Ishikawa (cell line): ENCODE results near the gene MAD1L1.

ENCODE experiments used
- CEBPB ChIP-seq: IDR thresholded peaks from 2 replicates; pipeline ENCODE4 v1.6.1; 2012
- CREB1 ChIP-seq: IDR thresholded peaks from 2 replicates; pipeline ENCODE4 v1.6.1; 2012; ENCODE audit warnings: low read depth
- EGR1 ChIP-seq: IDR thresholded peaks from 2 replicates; pipeline ENCODE4 v1.6.1; 2012
- EP300 ChIP-seq: IDR thresholded peaks from 2 replicates; pipeline ENCODE4 v1.6.1; 2012; ENCODE audit warnings: borderline replicate concordance
- FOXM1 ChIP-seq: IDR thresholded peaks from 2 replicates; pipeline ENCODE4 v1.6.1; 2012; ENCODE audit warnings: low read depth, borderline replicate concordance
- NFIC ChIP-seq: IDR thresholded peaks from 2 replicates; pipeline ENCODE4 v1.6.1; 2012
- RAD21 ChIP-seq: IDR thresholded peaks from 2 replicates; pipeline ENCODE4 v1.6.1; 2012; ENCODE audit warnings: low read depth
- TAF1 ChIP-seq: IDR thresholded peaks from 2 replicates; pipeline ENCODE4 v1.6.1; 2012; ENCODE audit warnings: low read depth, mild to moderate bottlenecking
- TCF12 ChIP-seq: IDR thresholded peaks from 2 replicates; pipeline ENCODE4 v1.6.1; 2012; ENCODE audit warnings: low read depth
- TEAD4 ChIP-seq: IDR thresholded peaks from 2 replicates; pipeline ENCODE4 v1.6.1; 2012
- YY1 ChIP-seq: IDR thresholded peaks from 2 replicates; pipeline ENCODE4 v1.6.1; 2012; ENCODE audit warnings: low read depth
- ZBTB7A ChIP-seq: IDR thresholded peaks from 2 replicates; pipeline ENCODE4 v1.6.1; 2012; ENCODE audit warnings: low read depth
- TF ChIP-seq, protein P1 (sequence below): IDR thresholded peaks from 2 replicates; pipeline ENCODE4 v1.6.1; 2012
- TF ChIP-seq, protein P2 (sequence below): IDR thresholded peaks from 2 replicates; pipeline ENCODE4 v1.6.1; 2012
- TF ChIP-seq, protein P3 (sequence below): IDR thresholded peaks from 2 replicates; pipeline ENCODE4 v1.6.1; 2012; ENCODE audit warnings: low read depth, mild to moderate bottlenecking

Gene MAD1L1

DNA sequence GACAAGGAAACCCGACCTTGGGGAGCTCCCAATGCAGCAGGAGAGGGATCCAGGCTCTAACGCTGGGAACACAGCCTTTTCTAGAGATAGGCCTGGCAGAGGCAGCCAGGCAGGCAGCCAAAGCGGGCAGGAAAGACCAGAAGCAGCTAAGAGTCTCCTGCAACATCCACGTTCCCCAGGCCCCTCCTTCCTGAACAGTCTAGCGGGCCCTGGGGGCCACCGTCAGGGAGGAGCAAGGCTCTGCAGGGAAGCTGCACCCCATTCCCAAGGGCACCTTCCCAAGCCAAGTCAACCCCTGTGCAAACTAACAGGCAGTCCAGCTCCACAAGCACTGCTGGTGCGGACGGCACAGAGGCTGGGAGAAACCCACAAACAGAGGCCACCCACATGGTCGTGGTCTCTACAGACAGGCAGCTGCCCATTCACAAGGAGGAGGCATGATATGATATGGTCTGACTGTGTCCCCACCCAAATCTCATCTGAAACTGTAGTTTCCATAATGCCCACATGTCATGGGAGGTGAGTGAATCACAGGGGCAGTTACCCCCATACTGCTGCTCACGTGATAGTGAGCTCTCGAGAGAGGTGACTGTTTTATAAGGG is 115.7 kb downstream of the MAD1L1 start:
- TF ChIP-seq CREB1 (no peak), TEAD4 (no peak), FOXM1 (no peak), TCF12 (no peak), ZBTB7A (no peak)
- TF ChIP-seq, protein P1, sequence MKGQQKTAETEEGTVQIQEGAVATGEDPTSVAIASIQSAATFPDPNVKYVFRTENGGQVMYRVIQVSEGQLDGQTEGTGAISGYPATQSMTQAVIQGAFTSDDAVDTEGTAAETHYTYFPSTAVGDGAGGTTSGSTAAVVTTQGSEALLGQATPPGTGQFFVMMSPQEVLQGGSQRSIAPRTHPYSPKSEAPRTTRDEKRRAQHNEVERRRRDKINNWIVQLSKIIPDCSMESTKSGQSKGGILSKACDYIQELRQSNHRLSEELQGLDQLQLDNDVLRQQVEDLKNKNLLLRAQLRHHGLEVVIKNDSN, result no peak

DNA sequence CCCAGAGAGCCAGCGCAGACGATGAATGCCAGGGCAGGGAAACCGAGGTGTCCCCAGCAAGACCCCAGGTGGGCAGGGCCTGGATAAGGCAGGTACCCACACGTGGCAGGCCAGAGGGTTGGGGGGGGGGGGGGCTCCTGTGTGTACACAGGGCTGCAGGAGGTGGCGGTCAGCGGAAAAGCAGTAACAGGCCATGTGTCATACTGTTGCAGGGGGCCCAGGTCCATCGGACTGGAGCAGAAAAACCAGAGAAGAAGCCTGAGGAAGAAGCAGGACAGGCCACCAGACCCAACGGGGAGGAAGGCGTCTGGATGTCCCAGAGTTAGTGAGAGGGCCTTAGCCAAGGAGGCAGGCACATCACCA is 116.3 kb downstream of the MAD1L1 start:
- TF ChIP-seq TAF1 (no peak), ZBTB7A (no peak), CREB1 (no peak)
- TF ChIP-seq, protein P2, sequence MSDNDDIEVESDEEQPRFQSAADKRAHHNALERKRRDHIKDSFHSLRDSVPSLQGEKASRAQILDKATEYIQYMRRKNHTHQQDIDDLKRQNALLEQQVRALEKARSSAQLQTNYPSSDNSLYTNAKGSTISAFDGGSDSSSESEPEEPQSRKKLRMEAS, result no peak
- TF ChIP-seq, protein P1, result no peak

DNA sequence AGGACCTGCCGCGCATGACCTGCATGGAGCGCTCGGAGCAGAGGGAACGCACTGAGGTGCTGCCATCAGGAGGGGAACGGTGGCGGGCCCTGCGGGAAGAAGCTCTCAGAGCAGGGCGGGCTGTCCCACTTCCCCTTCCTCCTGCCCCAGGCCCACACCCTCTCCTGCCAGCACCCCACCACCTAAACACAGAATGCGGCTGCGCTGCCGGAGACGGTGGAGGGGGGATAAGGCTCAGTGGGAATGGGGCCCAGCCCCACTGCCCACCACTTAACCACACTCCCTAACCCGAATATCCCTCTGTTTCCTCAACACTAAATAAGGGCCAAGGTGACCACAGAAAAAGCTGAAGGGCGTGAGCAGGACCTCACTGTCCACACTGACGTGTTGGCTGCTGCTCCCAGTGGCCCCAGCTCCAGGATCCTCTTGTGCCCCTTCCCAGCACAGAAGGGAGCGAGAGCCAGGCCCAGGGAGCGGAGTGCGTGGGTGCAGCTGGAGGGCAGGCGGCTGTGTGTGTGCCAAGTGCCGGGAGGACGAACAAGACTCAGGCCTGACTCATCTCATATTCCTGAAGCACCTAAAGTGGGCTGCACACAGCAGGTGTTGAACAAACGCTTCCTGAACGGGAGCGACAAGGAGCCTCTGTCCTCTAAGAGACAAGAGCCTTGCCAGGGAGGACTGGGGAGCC is 116.8 kb downstream of the MAD1L1 start:
- TF ChIP-seq TEAD4, result no peak
- no peak for TF ChIP-seq EP300
- TF ChIP-seq, protein P3, sequence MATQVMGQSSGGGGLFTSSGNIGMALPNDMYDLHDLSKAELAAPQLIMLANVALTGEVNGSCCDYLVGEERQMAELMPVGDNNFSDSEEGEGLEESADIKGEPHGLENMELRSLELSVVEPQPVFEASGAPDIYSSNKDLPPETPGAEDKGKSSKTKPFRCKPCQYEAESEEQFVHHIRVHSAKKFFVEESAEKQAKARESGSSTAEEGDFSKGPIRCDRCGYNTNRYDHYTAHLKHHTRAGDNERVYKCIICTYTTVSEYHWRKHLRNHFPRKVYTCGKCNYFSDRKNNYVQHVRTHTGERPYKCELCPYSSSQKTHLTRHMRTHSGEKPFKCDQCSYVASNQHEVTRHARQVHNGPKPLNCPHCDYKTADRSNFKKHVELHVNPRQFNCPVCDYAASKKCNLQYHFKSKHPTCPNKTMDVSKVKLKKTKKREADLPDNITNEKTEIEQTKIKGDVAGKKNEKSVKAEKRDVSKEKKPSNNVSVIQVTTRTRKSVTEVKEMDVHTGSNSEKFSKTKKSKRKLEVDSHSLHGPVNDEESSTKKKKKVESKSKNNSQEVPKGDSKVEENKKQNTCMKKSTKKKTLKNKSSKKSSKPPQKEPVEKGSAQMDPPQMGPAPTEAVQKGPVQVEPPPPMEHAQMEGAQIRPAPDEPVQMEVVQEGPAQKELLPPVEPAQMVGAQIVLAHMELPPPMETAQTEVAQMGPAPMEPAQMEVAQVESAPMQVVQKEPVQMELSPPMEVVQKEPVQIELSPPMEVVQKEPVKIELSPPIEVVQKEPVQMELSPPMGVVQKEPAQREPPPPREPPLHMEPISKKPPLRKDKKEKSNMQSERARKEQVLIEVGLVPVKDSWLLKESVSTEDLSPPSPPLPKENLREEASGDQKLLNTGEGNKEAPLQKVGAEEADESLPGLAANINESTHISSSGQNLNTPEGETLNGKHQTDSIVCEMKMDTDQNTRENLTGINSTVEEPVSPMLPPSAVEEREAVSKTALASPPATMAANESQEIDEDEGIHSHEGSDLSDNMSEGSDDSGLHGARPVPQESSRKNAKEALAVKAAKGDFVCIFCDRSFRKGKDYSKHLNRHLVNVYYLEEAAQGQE, result no peak
- TF ChIP-seq ZBTB7A, result no peak
- TF ChIP-seq, protein P2, result no peak
- TF ChIP-seq RAD21, result no peak
- no peak for TF ChIP-seq TAF1
- no peak for TF ChIP-seq YY1
- no peak for TF ChIP-seq TCF12
- no peak for TF ChIP-seq CREB1
- no peak for TF ChIP-seq EGR1
- TF ChIP-seq, protein P1, result no peak
- no peak for TF ChIP-seq CEBPB
- TF ChIP-seq FOXM1, result no peak
- no peak for TF ChIP-seq NFIC

DNA sequence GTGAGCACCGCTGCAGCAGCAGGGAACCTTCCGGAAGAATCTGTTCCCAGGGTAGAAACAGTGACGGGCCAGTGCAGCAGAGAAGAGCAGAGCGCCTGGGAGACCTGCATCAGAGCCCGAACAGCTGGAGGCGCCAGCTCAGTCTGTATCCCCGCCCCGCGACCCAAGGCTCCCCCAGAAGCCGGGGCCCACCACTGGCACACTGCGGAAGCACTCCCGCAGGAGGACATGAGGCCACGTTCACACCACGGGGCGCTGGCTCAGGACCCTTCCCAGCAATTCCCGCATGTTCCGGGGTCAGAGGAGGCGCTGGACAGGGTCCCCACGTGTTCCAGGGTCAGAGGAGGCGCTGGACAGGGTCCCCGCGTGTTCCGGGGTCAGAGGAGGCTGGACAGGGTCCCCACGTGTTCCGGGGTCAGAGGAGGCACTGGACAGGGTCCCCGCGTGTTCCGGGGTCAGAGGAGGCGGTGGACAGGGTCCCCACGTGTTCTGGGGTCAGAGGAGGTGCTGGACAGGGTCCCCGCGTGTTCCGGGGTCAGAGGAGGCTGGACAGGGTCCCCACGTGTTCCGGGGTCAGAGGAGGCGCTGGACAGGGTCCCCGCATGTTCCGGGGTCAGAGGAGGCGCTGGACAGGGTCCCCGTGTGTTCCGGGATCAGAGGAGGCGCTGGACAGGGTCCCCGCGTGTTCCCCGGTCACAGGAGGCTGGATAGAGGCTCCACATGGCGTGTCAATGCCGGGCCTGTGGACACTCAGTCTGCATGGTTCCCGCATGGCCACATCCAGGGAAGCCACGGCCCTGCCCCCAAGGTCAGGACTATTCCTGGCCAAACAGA is 117.6 kb downstream of the MAD1L1 start:
- no peak for TF ChIP-seq CREB1
- TF ChIP-seq FOXM1, result no peak
- no peak for TF ChIP-seq YY1
- TF ChIP-seq EP300, result no peak
- TF ChIP-seq TAF1, result no peak

DNA sequence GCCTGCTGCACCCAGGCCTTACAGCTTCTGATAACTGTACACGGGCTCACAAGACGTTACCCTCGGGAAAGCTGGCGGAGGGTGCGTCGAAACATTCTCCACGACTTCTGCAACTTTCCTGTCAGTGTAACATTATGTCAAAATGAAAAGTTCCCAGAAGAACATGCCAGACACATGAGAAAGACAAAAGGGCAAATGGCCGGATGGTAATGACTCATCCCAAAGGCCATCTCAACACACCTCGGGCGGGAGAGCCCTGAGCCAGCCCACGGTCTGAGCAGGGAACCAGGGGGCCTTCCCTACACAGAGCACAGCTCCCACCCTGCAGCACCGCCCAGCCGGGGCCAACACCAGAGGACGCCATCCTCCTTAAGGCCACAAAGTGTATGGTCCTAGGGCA is 118.7 kb downstream of the MAD1L1 start:
- TF ChIP-seq TCF12 (no peak), ZBTB7A (no peak), TAF1 (no peak), EP300 (no peak), EGR1 (no peak), FOXM1 (no peak), CEBPB (no peak)
- TF ChIP-seq, protein P2, result no peak
- TF ChIP-seq, protein P1, result no peak
